Activated T-cell treated with anti-CD3 and anti-CD28 coated beads for 48 hours (primary cell): ENCODE measurements around the gene ZNF414.
"Not testable (repeated sequence)": the region's sequence is repeated elsewhere in the genome, so short reads cannot be mapped to it uniquely, and the experiment has no call there.

Source experiments
- DNase-seq: peaks from one replicate; pipeline ENCODE4 v3.0.0-alpha.2; 2020; ENCODE audit warnings: low read depth

The ZNF414 gene

DNA sequence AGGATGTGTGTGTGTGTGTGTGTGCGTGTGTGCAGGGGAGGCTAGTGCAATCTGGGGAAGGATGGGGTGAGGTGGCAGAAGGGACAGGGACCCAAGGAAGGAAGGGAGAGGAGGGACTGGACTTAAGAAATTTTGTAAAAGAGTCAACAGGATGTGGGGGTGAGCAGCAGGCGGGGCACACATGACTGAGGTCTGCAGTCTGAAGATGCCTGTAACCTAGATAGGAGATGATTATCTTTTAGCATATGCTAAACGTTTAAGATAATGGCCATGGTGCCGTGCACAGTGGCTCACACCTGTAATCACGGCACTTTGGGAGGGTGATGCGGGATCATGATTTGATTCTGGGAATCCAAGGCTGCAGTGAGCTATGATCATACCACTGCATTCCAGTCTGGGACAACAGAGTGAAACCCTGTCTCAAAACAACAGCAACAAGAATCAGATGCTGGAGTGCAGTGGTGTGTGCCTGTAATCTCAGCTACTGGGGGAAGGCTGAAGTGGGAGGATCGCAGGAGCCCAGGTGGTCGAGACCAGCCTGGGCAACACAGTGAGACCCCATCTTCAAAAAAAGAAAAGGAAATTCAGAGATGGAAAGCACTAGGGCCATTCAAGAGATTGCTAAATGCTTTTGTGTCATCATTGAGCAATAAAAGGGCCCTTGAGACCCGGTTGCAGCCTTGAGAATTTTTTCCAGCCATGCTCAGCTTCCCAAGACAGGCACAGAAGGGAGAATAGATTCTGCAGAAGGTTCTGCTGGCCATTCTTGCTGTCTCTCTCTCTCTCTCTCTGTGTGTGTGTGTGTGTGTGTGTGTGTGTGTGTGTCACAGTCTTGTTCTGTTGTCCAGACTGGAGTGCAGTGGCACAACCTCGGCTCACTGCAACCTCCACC is 3.8 kb upstream of the ZNF414 start:
- DNase-seq, result no peak

DNA sequence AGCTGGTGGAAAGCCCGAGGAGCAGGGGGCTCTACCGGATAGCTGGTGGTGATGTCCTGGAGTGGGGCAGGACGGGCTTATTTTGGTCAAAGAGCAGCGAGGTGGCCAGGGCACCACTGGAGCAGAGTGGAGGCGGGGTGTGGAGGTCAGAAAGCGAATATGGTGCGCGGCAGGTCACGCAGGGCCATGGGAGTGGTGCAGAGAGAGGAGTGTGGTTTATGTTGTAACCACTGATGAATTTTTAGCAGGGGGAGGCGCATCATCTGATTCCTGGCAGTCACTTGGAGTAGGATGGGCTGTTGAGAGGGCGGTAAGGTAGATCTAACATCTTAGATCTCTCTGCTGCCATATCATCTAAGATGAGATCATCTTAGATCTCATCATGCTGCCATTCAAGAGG is 1.4 kb upstream of the ZNF414 start:
- peak; percentile 46 for DNase-seq

DNA sequence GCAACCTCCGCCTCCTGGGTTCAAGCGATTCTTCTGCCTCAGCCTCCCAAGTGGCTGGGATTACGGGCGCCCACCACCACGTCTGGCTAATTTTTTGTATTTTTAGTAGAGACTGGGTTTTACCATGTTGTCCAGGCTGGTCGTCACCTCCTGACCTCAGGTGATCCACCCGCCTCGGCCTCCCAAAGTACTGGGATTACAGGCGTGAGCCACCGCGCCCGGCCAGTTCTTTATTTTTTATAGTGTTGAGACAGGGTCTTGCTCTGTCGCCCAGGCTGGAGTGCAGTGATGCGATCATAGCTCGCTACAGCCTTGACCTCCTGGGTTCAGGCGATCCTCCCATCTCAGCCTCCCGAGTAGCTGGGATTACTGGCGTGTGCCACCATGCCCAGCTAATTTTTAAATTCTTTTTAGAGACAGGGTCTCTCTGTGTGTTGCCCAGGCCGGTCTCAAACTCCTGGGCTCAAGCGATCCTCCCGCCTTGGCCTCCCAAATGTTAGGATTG is 590 bp upstream of the ZNF414 start:
- DNase-seq, result not testable (repeated sequence)

DNA sequence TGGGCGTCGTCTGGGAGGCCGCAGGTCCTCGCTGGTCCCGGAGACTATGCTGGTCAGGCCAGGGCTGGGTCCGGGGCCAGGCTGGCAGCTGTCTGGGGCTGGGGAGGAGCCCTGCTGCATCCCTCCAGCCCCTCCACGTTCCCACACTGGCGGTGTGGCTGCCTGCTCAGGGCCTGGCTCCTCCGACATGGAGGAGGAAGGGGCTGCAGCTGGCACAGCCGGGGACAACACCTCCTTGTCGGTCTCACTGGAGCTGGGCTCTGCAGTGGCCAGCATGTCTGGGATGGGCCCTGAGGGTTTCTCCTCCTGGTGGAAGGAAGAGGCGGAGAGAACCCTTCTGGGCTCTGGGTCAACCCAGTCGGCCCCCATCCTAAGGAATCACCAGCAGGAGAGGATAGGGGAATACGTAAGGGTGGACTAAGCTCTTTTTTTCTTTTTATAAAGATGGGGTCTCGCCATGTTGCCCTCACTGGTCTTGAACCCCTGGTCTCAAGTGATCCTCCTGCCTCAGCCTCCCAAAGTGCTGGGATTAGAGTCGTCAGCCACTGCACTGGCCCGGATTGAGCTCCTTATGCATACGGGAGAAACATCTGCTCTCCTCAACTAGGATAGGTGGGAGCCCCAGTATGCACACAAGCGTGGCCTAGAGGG is 806 bp downstream of the ZNF414 start:
- no peak for DNase-seq

DNA sequence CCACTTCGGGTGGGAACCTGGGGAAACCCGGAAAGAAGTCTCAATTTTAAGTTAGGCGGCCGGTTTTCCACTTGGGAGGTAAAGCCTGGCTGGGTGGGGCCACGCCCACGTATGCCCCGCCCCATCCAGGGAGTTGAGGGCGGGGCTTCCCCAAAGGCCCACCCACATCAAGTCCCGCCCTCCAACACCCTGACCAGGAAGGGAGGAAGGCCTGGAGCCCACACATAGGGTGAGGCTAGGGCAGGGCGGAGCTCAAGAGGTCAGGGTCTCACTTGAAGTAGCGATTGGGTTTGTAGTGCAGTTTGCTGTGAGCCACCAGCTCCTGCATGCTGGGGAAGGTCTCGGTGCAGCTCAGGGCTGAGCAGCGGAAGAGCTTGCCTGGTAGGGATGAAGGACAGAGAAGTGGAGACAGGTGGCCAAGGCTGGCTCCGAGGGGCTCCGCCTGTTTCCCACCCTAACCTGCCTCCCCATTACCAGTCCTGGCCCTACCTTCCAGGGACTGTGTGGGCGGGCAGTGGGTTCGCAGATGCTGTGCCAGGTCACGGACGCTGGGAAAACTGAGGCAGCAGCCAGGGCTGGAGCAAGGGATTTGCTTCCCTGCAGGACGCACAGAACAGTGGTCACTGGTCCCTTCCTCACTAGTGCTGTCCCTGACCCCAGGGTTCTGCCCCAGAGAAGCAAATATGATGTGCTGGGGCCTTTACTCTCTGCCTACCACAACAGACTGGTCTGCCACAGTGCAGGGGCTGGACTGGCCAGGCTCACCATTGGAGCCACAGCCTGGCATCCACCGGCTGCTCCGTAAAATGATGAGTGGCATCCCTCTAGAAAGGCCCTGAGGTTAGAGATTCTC is 1.6 kb downstream of the ZNF414 start:
- DNase-seq, result no peak

DNA sequence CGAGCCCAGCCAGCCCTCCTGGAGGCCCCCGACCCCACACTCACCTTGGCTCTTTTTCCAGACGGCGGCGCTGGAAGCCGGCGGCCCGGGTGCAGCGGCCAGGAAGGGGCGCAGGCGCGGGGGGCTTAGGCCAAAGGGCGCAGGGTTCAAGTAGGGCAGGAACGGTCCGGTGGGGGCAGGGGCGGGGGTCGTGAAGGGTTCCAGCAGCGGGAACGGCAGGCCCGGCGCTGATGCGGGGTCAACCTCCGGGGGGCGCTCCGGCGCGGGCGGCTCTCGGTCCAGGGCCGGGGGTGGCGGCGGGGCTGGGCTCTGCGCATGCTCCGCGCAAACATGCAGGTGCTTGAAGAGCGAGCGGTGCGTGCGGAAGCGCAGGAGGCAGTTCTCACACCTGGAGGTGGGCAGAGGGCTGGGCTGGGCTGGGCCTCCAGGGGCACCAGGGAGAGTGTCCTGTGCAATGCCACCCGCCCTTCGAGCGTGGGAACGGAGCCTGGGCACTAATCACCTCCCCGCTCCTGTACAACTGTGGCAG is 2.3 kb downstream of the ZNF414 start:
- no peak for DNase-seq

DNA sequence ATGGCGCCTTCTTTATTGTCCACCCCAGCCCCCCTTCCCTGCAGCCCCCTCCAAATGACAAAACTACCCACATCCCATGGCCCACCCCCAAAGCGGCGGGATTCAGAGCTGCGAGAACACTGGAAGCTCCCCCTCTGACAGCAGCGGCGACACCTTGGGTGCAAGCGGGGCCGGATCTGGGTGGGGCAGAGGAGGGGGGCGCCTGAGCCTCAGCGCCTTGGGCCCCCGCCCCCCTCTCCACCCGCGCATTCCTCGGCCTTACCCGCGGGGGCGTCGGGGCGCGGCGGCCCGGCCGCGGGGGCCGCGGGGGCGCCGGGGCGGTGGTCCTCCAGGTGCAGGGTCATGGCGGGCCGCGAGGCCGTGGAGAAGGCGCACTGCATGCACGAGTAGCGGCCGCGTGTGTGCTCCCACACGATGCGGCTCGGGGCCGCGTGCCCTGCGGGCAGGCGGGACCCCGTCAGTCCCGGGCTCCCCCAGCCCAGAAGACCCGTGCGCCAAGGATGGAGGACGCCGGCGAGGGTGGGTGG is 3.3 kb downstream of the ZNF414 start:
- DNase-seq, result no peak

DNA sequence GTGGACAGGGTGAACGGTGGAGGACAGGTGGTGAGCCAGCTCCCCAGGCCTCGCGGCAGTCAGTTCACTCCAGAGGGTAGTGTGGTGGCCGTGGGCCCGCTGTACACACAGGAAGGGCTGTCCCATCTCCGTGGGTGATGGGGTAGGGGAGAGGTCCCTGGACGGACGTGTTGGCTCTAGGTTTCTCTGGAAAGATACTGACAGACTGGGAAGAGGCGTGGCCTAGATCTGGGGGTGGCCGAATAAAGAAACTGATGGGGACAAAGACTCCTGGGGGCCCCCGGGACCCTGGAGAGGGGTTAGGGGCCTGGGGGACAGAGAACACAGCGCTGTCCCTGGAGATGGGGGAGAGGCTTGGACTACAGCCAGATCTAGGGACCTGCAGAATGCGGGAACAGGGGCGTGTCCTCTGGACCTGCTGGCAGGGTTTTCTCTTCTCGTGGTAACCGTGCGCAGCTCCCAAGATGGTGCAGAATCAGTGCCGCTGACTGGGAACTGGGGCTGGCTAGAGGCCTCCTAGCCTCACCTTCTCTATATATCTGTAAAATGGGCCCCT is 7.5 kb downstream of the ZNF414 start:
- no peak for DNase-seq

DNA sequence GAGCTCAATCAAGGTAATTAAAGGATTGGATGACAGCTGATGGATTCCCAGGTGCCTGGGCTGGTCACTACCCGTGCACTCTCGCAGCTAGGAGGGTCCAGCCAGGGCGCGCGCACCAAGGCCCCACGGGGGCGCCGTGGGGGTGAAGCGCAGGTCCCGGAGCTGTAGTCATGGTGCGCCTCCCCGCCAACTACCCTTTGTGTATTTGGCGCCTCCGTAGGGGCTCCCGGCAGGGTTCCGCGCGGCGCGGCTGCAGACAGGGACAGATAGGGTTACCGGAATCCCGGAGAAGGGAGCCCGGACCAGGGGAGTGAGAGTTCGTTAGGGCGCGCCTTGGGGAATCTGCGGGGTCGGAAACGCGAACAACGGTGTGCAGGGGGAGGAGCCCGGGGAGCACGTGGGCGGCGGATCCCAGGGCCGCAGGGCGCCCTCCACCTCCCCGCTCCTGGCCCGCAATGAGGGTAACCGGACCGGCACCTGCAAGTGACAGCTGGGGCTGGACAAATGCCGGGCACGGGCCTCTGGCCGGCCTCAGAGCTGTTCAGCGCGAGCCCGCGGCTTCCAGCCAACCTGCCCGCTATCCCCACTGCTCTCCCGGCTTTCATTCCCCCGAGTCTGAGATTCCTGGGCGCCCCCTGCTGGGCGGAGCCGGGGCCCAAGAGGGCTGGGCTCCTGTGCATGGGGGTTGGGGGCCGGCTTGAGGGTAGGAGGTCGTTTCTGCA is 8.1 kb downstream of the ZNF414 start:
- DNase-seq, result peak; percentile 73

DNA sequence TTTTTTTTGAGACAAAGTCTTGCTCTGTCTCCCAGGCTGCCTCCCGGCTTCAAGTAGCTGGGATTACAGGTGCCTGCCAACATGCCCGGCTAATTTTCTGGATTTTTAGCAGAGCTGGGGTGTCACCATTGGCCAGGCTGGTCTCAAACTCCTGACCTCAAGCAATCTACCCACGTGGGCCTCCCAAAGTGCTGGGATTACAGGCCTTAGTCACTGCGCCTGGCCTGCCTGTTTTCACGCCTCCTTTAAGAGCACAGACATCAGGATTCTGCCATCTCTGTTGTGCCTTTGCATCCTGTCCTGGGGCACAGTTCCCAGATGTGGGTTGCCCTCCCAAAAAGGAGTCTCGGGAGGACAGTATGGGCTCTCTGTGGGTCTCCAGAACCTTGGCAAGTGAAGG is 9.0 kb downstream of the ZNF414 start:
- no peak for DNase-seq

DNA sequence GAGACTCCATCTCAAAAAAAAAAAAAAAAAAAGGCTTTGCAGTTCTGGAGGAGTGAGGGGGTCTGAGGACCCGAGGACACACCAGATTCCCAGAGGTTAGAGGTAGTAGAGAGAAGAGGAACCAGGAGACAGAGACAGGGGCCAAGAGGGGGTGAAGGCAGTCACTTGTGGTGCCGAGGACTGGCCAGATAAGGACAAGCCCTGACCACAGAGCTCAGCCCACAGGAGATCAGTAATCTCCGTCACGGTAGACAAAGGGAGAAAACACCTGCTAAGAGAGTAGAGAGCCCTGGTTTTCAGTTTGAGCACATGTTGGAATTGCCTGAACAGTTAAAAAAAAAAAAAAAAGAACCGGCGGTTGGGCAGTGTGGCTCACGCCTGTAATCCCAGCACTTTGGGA is 9.8 kb downstream of the ZNF414 start:
- no peak for DNase-seq

DNA sequence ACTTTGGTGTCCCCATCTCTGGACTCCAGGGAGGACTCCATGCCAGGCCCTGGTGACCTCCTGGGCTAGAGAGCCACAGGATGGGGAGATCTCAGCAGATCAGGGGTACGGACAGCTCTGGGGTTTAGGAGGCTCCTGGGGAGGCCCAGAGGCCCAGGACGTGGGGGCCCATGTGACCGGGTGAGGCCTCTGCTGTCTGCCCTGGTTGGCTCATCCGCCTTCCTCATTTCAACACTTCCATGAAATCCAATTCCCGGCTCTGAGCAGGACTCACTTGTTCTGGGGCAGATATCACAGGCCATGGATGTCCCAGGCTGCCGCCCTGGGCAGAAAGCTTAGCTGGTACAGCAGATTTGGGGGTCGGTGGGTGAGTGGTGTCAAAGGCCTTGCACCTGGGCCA is 10.5 kb downstream of the ZNF414 start:
- no peak for DNase-seq

DNA sequence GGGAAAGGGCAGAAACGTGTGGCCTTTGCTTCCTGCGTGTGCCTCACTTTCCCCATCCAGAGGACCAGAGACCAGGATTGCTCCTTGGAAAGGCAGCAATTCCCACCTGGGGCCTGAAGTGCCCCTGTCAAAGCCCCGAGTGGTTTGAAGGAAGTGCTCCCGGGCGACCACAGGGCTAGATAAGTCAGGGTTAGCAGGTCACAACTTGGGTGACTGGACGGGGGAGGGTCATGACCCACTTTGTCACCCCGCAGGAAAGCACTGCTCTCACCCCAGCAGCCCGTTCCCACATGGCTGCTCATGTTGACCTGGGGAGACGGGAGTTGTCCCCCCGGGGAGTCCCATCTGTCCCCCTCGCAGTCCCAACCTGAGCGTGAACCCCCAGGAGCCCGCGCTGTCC is 12.0 kb downstream of the ZNF414 start:
- no peak for DNase-seq

DNA sequence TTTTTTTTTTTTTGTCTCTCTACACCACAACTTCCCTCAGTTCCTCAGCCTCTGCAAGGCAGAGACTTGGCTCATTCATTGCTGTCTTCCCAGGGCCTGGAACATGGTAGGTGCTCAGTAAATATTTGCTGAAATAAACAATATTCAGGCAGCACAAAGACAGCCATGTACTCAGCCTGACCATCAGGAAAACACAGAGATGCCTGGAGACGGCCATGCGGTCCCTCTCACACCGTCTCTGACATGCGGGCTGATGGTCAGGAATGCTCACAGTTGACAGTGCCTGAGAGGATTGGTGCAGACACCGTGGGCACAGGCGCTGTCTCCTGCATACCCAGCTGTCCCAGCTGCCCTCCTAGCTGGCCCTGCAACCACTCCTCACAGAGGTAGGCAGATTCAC is 12.5 kb downstream of the ZNF414 start:
- DNase-seq, result no peak

DNA sequence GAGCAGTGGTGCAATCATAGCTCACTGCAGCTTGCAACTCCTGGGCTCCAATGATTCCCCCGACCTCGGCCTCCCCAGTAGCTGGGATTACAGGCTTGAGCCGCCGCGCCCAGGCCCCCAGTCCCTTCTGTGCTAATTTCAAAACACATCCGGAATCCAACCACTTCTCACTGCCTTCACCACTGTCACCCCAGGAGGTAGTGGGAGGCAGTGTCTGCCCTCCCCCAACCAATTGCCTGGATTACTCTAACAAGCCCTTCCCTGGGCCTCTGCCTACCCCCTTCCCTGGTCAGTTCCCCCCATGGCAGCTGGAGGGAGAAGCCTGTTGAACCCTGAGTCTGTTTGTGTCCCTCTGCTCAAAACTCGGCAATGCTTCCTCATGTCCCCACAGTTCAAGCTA is 13.8 kb downstream of the ZNF414 start:
- no peak for DNase-seq

DNA sequence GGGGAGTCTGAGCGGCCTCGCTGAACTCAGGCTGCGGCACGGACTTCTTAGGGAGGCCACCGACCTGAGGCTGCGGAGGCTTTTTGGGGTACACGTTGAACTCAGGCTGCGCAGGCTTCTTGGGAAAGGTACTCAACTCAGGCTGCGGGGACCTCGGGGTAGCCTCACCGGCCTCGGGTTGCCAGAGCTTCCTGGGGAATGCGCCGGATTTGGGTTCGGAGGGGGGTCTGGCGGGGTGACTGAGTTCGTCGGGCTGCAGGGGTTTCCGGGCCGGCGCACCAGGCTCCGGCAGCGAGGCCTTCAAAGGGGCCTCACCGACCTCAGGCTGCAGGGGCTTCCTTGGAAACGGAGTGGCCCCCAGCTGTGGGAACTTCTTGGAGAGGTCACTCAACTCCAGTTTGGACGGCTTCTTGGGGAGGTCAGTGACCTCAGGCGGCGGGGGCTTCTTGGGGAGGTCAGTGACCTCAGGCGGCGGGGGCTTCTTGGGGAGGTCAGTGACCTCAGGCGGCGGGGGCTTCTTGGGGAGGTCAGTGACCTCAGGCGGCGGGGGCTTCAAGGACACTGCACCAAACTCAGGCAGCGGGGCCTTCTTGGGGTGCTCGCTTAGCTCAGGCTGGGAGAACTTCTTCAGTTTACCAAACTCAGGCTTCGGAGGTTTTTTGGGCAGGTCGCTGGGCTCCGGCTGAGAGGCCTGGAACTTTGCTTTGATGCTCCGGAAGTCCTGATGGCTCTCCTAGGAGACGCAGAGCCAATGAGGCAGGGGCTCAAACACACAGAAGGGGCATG is 14.7 kb downstream of the ZNF414 start:
- DNase-seq, result no peak

DNA sequence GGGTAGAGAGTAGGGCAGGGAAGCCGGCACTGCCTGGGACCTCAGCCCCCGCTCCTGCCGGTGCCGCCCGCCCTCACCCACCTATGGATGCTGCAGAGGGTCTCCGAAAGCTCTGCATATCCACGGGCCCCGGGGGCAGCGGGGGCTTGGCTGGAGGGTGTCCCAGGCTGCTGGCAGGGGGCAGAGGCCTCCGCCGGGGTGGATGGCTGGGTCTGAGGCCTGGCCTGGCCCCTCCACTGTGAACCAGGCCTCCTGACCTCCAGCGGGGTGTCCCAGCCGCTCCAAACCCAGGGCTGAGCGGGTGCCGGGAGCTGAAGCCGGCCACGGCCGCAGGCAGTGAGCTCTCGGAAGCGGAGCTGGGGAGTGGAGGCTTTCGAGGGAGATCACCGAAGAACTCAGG is 15.7 kb downstream of the ZNF414 start:
- no peak for DNase-seq

DNA sequence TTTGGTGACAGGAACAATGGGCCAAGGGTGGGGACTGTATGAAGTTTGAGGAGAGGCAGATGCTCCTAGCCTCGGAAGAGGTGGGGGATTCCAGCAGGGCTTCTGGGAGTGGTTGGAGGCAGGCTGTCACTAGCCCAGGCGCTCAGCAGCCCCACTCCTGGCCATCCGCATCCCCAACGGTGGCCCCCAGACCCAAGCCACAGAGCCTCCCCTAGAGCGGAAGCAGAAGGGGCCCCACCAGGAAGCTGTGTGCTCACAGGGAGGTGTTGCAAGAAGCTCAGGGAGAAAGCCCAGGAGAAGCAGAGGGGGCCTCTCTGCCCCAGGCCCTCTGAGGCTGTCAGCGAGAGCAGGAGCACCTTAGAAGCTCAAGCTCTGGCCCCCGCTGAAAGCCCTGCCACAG is 19.8 kb downstream of the ZNF414 start:
- no peak for DNase-seq

DNA sequence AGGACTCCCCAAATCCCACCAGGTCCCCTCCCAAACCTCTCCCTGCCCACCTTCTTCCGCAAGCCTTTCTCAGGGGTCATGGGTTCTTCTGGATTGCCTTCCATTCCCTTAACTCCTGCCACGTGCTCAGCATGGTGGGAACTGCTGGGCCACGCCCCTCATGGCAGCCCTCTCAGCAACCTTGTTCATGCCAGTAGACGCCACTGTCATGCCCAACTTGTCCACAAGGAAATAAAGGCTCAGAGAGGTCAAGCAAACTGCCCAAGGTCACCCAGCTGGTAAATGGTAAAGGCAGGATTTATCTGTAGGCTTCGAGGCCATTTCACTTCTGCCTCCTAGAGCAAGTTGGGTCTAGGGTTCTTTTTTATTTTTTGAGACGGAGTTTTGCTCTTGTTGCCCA is 22.4 kb downstream of the ZNF414 start:
- DNase-seq, result no peak

DNA sequence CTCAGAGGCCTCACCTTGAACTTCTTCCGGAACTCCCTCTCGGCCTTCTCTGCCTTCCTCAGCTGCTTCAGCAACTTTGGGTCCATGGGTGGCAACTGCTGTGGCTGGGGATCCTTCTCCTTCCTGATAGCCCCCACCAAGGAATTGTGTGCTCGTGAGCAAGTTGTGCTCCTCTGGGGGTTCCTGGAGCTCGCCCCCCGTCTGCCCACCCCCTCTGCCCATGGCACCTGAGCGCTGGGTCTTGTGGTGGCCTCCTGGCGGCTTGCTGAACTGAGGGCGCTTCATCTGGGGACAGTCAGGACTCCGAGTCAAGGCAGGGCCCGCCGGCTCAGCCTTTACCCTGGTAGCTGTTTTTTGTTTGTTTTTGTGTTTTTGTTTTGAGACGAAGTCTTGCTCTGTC is 23.1 kb downstream of the ZNF414 start:
- DNase-seq, result no peak
